ENCODE results near the gene EXOSC5. TPM values are rescaled to one million over a fixed set of nuclear protein-coding genes. Genes with fewer than 3 reads are reported as not detected.
A peak's percentile ranks its signal among the peaks of the same experiment; 100 is the strongest.

Gene EXOSC5
- total and polyA plus RNA-seq, 2 of the 13 experiments (the other 11 are each of a cell fraction or from before 2014, with no cell fraction given) = 24.1 to 26.5 TPM

DNA sequence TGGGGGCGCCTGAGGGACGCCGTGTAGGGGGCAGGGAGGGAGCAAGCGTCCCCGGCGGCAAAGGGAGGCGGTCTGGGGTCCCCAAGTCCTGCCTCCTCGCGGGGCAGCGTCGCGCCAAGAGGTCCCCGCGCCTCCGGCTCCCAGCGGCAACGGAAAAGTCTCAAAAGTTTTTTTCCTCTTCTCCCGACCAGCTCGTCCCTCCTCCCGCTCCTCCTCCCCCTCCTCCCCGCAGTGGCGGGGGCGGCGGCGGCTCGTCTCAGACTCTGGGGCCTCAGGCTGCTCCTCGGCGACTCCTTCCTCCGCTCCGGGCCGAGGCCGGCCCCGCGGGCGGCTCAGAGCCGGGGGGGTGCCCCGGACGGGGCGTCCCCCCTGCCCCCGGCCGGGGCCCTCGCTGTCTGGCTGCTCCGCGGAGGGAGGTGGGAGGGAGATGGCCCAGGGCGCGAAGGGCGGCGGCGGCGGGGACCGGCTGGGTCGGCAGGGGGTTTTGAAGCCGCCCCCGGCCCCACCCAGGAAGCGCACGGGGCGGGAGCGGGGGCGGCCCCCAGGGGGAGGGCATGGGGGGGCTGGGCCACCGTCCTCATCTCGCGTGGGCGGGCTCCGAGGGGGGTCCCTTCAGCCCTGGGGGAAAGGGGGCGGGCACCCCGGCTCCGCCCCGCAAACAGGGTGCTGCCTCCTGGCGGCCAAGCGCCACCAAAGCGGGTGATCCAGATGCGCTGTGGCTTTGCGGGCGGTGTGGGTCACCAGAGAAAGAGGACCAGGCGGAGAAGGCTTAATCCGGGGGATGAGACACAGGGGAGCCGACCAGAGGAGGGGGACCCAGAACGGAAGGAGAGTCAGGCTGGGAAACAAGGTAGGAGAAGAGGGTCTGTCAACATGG lies 43.5 kb downstream of the EXOSC5 start, which contains the start of gene TGFB1 (continued):
- no peak for TF ChIP-seq FOXA1 (IDR thresholded peaks at IDR 0.05)
- TF ChIP-seq FOXA1 (CRISPR knock-in tag; IDR thresholded peaks at IDR 0.05) = 0 out of 2 replicates have a peak, but pooled peaks have one; percentile 18
- no peak for TF ChIP-seq THYN1 (CRISPR knock-in tag; IDR thresholded peaks at IDR 0.05; ENCODE audit: borderline replicate concordance, low read depth)
- TF ChIP-seq KLF6 (CRISPR knock-in tag; IDR thresholded peaks at IDR 0.05) = no peak
- no peak for TF ChIP-seq RELA (CRISPR knock-in tag; IDR thresholded peaks at IDR 0.05)
- TF ChIP-seq ARID2 (CRISPR knock-in tag; IDR thresholded peaks at IDR 0.05; ENCODE audit: borderline replicate concordance) = no peak
- TF ChIP-seq POLR2A (IDR thresholded peaks at IDR 0.05; ENCODE audit: insufficient read depth in 1 of 2, low read depth in 2 of 2, low read length in 2 of 2) = peak in 1 of 2 experiments; percentile 61; a peak in 1 of 4 replicates
- TF ChIP-seq SSRP1 (CRISPR knock-in tag; IDR thresholded peaks at IDR 0.05) = no peak
- TF ChIP-seq KLF16 (CRISPR knock-in tag; IDR thresholded peaks at IDR 0.05) = peak in 1 of 2 experiments; percentile 55; a peak in 1 of 4 replicates
- TF ChIP-seq JUN (CRISPR knock-in tag; IDR thresholded peaks at IDR 0.05) = no peak
- TF ChIP-seq, protein P1, sequence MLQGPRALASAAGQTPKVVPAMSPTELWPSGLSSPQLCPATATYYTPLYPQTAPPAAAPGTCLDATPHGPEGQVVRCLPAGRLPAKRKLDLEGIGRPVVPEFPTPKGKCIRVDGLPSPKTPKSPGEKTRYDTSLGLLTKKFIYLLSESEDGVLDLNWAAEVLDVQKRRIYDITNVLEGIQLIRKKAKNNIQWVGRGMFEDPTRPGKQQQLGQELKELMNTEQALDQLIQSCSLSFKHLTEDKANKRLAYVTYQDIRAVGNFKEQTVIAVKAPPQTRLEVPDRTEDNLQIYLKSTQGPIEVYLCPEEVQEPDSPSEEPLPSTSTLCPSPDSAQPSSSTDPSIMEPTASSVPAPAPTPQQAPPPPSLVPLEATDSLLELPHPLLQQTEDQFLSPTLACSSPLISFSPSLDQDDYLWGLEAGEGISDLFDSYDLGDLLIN (CRISPR knock-in tag; IDR thresholded peaks at IDR 0.05; ENCODE audit: borderline replicate concordance) = no peak
- TF ChIP-seq ZNF780A (CRISPR knock-in tag; IDR thresholded peaks at IDR 0.05) = 0 out of 2 replicates have a peak, but pooled peaks have one; percentile 44
- TF ChIP-seq ZNF335 (CRISPR knock-in tag; IDR thresholded peaks at IDR 0.05) = 0 out of 2 replicates have a peak, but pooled peaks have one; percentile 65
- TF ChIP-seq ZNF33B (CRISPR knock-in tag; IDR thresholded peaks at IDR 0.05) = no peak
- TF ChIP-seq ZSCAN29 (CRISPR knock-in tag; conservative IDR thresholded peaks at IDR 0.05) = no peak
- TF ChIP-seq TBX2 (CRISPR knock-in tag; IDR thresholded peaks at IDR 0.05; ENCODE audit: borderline replicate concordance) = peak; percentile 60
- peak; percentile 64; the same call in 1 of the 2 replicates for TF ChIP-seq MEIS1 (CRISPR knock-in tag; IDR thresholded peaks at IDR 0.05; ENCODE audit: borderline replicate concordance)
- peak; percentile 73 for TF ChIP-seq POLR2G (IDR thresholded peaks at IDR 0.05; ENCODE audit: low read depth, low read length)
- 0 out of 2 replicates have a peak, but pooled peaks have one; percentile 6 for TF ChIP-seq MXD4 (CRISPR knock-in tag; IDR thresholded peaks at IDR 0.05)
- no peak for TF ChIP-seq ZNF598 (CRISPR knock-in tag; IDR thresholded peaks at IDR 0.05; ENCODE audit: borderline replicate concordance)
- TF ChIP-seq ZC3H13 (CRISPR knock-in tag; IDR thresholded peaks at IDR 0.05) = peak; percentile 30; the same call in 1 of the 2 replicates
- no peak for TF ChIP-seq GABPA (IDR thresholded peaks at IDR 0.05; ENCODE audit: low read depth, low read length)
- TF ChIP-seq GABPA (CRISPR knock-in tag; IDR thresholded peaks at IDR 0.05; ENCODE audit: low read depth) = no peak
- TF ChIP-seq HOXA3 (CRISPR knock-in tag; IDR thresholded peaks at IDR 0.05) = peak; percentile 22; the same call in 1 of the 2 replicates
- TF ChIP-seq TAF15 (IDR thresholded peaks at IDR 0.05; ENCODE audit: low read depth, low read length, poor library complexity, severe bottlenecking) = no peak
- TF ChIP-seq PHF8 (CRISPR knock-in tag; IDR thresholded peaks at IDR 0.05) = peak; percentile 15
- TF ChIP-seq, protein P2, sequence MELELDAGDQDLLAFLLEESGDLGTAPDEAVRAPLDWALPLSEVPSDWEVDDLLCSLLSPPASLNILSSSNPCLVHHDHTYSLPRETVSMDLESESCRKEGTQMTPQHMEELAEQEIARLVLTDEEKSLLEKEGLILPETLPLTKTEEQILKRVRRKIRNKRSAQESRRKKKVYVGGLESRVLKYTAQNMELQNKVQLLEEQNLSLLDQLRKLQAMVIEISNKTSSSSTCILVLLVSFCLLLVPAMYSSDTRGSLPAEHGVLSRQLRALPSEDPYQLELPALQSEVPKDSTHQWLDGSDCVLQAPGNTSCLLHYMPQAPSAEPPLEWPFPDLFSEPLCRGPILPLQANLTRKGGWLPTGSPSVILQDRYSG (CRISPR knock-in tag; IDR thresholded peaks at IDR 0.05) = no peak
- no peak for TF ChIP-seq NONO (IDR thresholded peaks at IDR 0.05)
- TF ChIP-seq NONO (CRISPR knock-in tag; conservative IDR thresholded peaks at IDR 0.05) = peak; percentile 69
- peak; percentile 71; the same call in 1 of the 2 replicates for TF ChIP-seq CHD2 (IDR thresholded peaks at IDR 0.05; ENCODE audit: low read depth, low read length)
